ENCODE results near the gene ZBTB43. TPM values are rescaled to one million over a fixed set of nuclear protein-coding genes. Genes with fewer than 3 reads are reported as not detected.

Gene ZBTB43
- total and polyA plus RNA-seq, 12 donors = 7.6 to 58.4 (median 43.5) TPM

DNA sequence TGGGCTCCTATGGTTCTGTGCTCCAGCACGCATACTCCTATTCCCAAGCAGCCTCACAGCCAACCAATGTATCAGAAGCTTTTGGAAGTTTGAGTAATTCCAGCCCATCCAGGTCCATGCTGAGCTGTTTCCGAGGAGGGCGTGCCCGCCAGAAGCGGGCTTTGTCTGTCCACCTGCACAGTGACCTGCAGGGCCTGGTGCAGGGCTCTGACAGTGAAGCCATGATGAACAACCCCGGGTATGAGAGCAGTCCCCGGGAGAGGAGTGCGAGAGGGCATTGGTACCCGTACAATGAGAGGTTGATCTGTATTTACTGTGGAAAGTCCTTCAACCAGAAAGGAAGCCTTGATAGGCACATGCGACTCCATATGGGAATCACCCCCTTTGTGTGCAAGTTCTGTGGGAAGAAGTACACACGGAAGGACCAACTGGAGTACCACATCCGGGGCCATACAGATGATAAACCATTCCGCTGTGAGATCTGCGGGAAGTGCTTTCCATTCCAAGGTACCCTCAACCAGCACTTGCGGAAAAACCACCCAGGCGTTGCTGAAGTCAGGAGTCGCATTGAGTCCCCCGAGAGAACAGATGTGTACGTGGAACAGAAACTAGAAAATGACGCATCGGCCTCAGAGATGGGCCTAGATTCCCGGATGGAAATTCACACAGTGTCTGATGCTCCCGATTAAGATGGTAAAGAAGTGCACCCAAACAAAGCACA is 75.5 kb downstream of the ZBTB43 start:
- WGBS, 2 donors = 97 to 98% methylated on average over 23 of the region's 23 CpGs
- no peaks in the 10 kb centered on the region for H3K9me3 ChIP-seq
- H3K4me3 ChIP-seq = no peak overlapping the region
- H3K36me3 ChIP-seq = peaks cover 0 to 69% (median 11%) of the 10 kb centered on the region in 9 donors
- DNase-seq (no peak), ATAC-seq (peak in 2 of 8 donors; percentile 13 to 45)
- TF ChIP-seq, protein P1, sequence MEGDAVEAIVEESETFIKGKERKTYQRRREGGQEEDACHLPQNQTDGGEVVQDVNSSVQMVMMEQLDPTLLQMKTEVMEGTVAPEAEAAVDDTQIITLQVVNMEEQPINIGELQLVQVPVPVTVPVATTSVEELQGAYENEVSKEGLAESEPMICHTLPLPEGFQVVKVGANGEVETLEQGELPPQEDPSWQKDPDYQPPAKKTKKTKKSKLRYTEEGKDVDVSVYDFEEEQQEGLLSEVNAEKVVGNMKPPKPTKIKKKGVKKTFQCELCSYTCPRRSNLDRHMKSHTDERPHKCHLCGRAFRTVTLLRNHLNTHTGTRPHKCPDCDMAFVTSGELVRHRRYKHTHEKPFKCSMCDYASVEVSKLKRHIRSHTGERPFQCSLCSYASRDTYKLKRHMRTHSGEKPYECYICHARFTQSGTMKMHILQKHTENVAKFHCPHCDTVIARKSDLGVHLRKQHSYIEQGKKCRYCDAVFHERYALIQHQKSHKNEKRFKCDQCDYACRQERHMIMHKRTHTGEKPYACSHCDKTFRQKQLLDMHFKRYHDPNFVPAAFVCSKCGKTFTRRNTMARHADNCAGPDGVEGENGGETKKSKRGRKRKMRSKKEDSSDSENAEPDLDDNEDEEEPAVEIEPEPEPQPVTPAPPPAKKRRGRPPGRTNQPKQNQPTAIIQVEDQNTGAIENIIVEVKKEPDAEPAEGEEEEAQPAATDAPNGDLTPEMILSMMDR (IDR thresholded peaks at IDR 0.05) = no peak
- H3K4me1 ChIP-seq = peaks cover 0 to 26% (median 12%) of the 10 kb centered on the region in 9 donors
- intact Hi-C loops (cut with DNase I) = no loop called here
- H3K27me3 ChIP-seq = no peaks in the 10 kb centered on the region
- H3K27ac ChIP-seq = no peak overlapping the region

DNA sequence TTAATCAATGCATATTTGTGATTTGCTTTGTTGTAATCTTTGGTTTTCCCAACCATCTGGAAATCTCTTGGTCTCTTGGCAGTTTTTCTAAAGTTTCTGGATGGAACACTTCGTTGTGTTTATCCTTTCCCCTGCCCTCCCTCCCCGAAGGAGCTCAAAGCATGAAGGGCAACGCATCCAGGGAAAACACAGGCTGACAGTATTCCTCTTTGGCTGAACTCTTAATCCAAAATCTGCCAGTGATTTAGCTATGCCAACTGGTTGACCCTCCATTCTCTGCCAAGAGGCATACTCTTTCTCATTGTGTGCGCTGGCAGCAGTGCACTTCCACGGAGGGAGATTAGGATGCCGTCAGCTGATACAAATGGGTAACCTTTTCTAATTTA is 76.1 kb downstream of the ZBTB43 start:
- no peak overlapping the region for H3K4me3 ChIP-seq
- DNase-seq = peak in 1 of 2 donors; percentile 16
- no peak overlapping the region for H3K27ac ChIP-seq
- H3K4me1 ChIP-seq = peaks cover 0 to 25% (median 16%) of the 10 kb centered on the region in 9 donors
- no peaks in the 10 kb centered on the region for H3K27me3 ChIP-seq
- H3K36me3 ChIP-seq = peaks cover 0 to 71% (median 11%) of the 10 kb centered on the region in 9 donors
- 51 to 67% methylated on average over 6 of the region's 6 CpGs for WGBS, 2 donors
- peak in 7 of 8 donors; percentile 47 to 83 (median 59) for ATAC-seq
- no peaks in the 10 kb centered on the region for H3K9me3 ChIP-seq
- intact Hi-C loops (cut with DNase I) = no loop called here
- TF ChIP-seq, protein P1 (IDR thresholded peaks at IDR 0.05) = no peak

DNA sequence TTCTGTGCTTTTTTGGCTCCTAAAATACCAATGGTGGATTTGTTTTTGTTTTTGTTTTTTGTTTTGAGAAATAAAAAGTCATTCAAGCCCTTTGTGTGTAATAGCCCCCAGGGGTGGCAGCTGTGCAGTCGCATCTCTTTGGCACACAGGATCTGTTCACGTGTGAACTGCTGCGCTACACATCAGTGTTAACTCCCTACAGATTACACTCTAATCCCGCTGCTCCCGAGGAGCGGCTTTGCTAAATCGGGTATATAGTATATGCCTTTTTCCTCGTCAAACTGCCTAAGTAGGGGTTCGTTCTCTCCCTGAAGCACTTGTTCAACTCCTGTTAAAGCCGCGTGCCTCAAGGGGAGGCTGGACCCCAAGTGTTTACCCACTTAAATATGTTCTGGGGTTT is 77.9 kb downstream of the ZBTB43 start:
- TF ChIP-seq, protein P1 (IDR thresholded peaks at IDR 0.05) = no peak
- ATAC-seq (no peak), DNase-seq (no peak)
- Histone ChIP-seq H3K27ac (no peak overlapping the region), H3K4me1 (peaks cover 0 to 26% (median 16%) of the 10 kb centered on the region in 9 donors), H3K36me3 (peaks cover 0 to 70% (median 11%) of the 10 kb centered on the region in 9 donors), H3K4me3 (no peak overlapping the region), H3K9me3 (no peaks in the 10 kb centered on the region), H3K27me3 (no peaks in the 10 kb centered on the region)
- 94 to 95% methylated on average over 11 of the region's 11 CpGs for WGBS, 2 donors
- intact Hi-C loops (cut with DNase I) = no loop called here

DNA sequence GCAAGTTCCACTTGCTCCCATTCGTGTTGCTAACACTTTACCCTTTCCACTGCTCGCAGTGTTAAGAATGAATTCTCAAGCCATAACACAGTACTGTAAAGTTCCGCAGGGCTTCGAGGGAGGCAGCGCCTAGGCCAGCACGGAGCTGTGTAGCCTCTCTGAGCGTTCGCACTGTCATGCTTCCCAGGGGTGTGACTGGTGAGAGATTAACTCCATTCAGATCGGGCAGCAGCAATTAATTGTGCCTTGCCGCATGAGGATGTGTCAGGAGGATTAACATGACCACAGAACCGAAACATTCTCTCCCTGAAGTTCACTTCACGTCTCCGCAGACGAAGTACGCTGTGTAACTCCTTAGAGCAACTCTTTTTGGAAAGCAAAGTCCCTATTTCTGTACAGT is 78.8 kb downstream of the ZBTB43 start:
- no peak overlapping the region for H3K4me3 ChIP-seq
- intact Hi-C loops (cut with DNase I) = no loop called here
- WGBS, 2 donors = 83 to 84% methylated on average over 15 of the region's 15 CpGs
- H3K27me3 ChIP-seq = no peaks in the 10 kb centered on the region
- DNase-seq (no peak), ATAC-seq (no peak)
- peaks cover 0 to 63% (median 11%) of the 10 kb centered on the region in 9 donors for H3K36me3 ChIP-seq
- TF ChIP-seq, protein P1 (IDR thresholded peaks at IDR 0.05) = no peak
- H3K9me3 ChIP-seq = no peaks in the 10 kb centered on the region
- H3K4me1 ChIP-seq = peaks cover 0 to 26% (median 16%) of the 10 kb centered on the region in 9 donors
- no peak overlapping the region for H3K27ac ChIP-seq

Measured in heart right ventricle (tissue), 16 donors.